ENCODE measurements around the gene PSORS1C2.
"Not testable (repeated sequence)": the region's sequence is repeated elsewhere in the genome, so short reads cannot be mapped to it uniquely, and the experiment has no call there.

PSORS1C2 gene

GRCh38 chr6:31138982-31139381 lies at the start of gene PSORS1C2:
Gene PSORS1C2 (minus strand): TSS chr6:31139066. CDS start chr6:31139026, 40 bp downstream.
- CTCF ChIA-PET: interaction anchor here (1.0 to 20.0 kb wide), 9 partner anchors 8 to 237 kb away, joined by 3 to 256 read pairs (median 14); no protein-coding TSS in a partner anchor
- POLR2A ChIA-PET: no interaction called here
- no peak for DNase-seq (ENCODE audit: extremely low spot score)
- TF ChIP-seq, protein P1, sequence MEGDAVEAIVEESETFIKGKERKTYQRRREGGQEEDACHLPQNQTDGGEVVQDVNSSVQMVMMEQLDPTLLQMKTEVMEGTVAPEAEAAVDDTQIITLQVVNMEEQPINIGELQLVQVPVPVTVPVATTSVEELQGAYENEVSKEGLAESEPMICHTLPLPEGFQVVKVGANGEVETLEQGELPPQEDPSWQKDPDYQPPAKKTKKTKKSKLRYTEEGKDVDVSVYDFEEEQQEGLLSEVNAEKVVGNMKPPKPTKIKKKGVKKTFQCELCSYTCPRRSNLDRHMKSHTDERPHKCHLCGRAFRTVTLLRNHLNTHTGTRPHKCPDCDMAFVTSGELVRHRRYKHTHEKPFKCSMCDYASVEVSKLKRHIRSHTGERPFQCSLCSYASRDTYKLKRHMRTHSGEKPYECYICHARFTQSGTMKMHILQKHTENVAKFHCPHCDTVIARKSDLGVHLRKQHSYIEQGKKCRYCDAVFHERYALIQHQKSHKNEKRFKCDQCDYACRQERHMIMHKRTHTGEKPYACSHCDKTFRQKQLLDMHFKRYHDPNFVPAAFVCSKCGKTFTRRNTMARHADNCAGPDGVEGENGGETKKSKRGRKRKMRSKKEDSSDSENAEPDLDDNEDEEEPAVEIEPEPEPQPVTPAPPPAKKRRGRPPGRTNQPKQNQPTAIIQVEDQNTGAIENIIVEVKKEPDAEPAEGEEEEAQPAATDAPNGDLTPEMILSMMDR (IDR thresholded peaks at IDR 0.05; ENCODE audit: control extremely low read depth, extremely low read depth, low read depth, missing control alignments): no peak

DNA sequence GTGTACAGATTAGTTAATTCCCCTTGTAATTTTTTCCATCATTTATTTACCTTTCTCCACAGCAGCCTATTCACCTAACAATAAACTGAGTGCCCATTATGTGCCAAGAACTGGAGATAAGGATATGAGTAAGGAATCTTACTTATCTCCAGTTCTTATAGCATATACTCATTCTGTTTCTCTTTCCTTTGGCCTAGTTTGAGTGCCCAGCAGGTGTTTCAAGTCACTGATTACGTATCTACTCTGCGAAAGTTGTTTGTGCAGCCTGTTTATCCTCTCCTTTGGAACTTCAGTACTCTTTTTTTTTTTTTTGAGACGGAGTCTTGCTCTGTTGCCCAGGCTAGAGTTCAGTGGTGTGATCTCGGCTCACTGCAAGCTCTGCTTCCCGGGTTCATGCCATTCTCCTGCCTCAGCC lies 48.9 kb upstream of the PSORS1C2 start:
- CTCF ChIA-PET: interaction anchor here (1.3 to 1.8 kb wide), 3 partner anchors 9 to 59 kb away, joined by 4 to 5 read pairs (median 5); no protein-coding TSS in a partner anchor
- TF ChIP-seq, protein P1 (IDR thresholded peaks at IDR 0.05; ENCODE audit: control extremely low read depth, extremely low read depth, low read depth, missing control alignments): no peak
- DNase-seq (ENCODE audit: extremely low spot score): no peak
- POLR2A ChIA-PET: no interaction called here

DNA sequence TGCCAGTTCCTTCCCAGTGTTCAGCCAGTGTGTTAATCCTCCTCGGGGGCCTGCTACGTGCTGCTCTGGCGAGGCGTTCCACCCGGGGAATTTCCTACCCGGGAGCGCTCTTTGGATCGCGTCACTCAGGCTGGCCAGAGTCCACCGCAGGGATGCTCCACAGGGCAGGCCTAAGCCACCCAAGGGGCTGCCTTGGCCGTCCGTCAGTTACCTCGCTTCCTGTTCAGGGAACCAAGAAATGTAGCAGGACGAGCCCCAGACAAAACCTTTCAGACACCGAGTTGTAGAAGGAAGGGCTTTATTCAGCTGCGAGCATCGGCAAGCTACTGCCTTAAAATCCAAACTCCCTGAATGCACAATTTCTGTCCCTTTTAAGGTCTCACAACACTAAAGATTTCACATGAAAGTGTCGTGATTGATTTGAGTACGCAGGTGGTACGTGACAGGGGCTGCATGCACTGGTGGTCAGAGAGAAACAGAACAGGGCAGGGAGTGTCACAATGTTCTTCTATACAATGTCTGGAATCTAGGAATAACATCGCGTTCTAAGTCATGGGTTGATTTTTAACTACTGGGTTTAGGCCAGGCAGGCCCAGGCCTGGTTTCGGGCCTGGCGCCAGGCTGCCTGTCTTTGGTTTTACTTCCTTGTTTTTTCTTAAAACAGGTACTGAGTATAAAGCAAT lies 47.3 kb upstream of the PSORS1C2 start:
- ChIA-PET CTCF (interaction anchor here (1.0 to 1.7 kb wide), 4 partner anchors 10 to 181 kb away, joined by 3 to 5 read pairs (median 4); no protein-coding TSS in a partner anchor), POLR2A (no interaction called here)
- TF ChIP-seq, protein P1 (IDR thresholded peaks at IDR 0.05; ENCODE audit: control extremely low read depth, extremely low read depth, low read depth, missing control alignments): no peak
- no peak for DNase-seq (ENCODE audit: extremely low spot score)

DNA sequence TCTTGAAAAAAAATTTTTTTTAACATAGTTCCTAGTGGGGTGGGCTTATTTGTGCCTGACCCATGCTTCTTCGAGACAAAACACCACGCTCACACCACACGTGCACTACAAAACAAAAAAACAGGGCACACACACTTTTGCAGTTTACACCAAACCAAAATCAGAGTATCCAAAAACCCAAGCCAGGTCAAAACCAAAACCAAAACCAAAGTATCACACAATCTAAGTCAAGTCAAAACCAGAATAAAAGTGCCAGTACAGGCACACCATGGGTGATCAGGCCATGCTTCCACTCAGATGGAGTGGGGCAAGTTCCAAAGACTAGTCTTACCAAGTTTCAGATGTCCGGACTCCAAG lies 46.8 kb upstream of the PSORS1C2 start:
- CTCF ChIA-PET: interaction anchor here (1.0 kb wide), 1 partner anchor 36 kb away, joined by 3 read pairs; no protein-coding TSS in a partner anchor
- POLR2A ChIA-PET; DNase-seq (ENCODE audit: extremely low spot score): not testable (repeated sequence)

- CTCF ChIA-PET: interaction anchor here (1.2 to 3.9 kb wide), 5 partner anchors 11 to 104 kb away, joined by 3 to 33 read pairs (median 4); no protein-coding TSS in a partner anchor
- POLR2A ChIA-PET; DNase-seq (ENCODE audit: extremely low spot score): not testable (repeated sequence)
These were observed 45.0 kb upstream of the PSORS1C2 start for GRCh38 chr6:31183859-31184258.

GRCh38 chr6:31183287-31183686 lies 44.4 kb upstream of the PSORS1C2 start:
- CTCF ChIA-PET: interaction anchor here (1.1 to 3.9 kb wide), 5 partner anchors 11 to 104 kb away, joined by 3 to 33 read pairs (median 4); no protein-coding TSS in a partner anchor
- POLR2A ChIA-PET: not testable (repeated sequence)

DNA sequence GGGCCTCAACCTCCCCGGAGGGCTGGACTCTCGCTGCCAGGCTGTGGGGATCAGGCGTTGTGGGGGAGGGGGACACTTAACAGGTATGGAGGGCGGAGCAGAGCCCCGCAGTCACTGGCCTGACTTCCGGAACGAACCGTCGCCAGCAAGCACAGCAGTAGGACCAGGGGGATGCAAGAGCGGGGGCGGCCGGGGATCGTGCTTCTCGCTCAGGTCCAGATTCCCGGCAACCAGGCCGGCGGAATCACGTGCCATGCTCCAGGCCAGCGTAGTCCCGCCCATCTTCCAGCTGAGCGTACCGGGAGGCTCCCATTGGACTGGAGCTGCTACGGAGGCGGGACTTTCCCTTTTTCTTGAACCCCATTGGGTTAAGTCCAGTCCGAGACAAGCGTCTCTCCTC lies 41.6 kb upstream of the PSORS1C2 start:
- peak; percentile 67 for DNase-seq (ENCODE audit: extremely low spot score)
- CTCF ChIA-PET: no interaction called here
- POLR2A ChIA-PET: no interaction called here
- TF ChIP-seq, protein P1 (IDR thresholded peaks at IDR 0.05; ENCODE audit: control extremely low read depth, extremely low read depth, low read depth, missing control alignments): no peak

More at GRCh38 chr6:31183287-31183686, 44.4 kb upstream of the PSORS1C2 start:
- DNase-seq (ENCODE audit: extremely low spot score): not testable (repeated sequence)

DNA sequence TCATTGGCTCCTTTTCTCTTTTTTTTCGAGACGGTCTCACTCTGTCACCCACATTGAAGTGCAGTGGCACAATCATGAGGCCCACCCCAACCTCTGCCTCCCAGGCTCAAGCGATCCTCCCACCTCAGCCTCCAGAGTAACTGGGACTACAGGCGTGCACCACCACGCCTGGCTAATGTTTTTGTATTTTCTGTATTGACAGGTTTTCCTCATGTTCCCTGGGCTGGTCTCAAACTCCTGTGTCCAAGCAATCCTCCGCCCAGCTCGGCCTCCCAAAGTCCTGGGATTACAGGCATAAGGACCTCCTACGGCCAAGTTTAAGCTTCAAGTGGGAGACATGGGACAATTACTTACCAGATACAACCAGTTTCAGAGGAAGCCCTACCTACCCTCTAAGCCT lies 41.0 kb upstream of the PSORS1C2 start:
- no peak for DNase-seq (ENCODE audit: extremely low spot score)
- ChIA-PET CTCF (no interaction called here), POLR2A (no interaction called here)
- TF ChIP-seq, protein P1 (IDR thresholded peaks at IDR 0.05; ENCODE audit: control extremely low read depth, extremely low read depth, low read depth, missing control alignments): no peak
